Right ventricle myocardium inferior (tissue), 1 donor: ENCODE measurements around the gene GAREM1. TPM values are rescaled to one million over a fixed set of nuclear protein-coding genes. Genes with fewer than 3 reads are reported as not detected.
"Not testable (repeated sequence)": the region's sequence is repeated elsewhere in the genome, so short reads cannot be mapped to it uniquely, and the experiment has no call there.

Experiments used
- ATAC-seq: fragments of 200-7000 bp; cut with Tn5 transposase; one replicate; pipeline ENCODE4 v1.9.1; 2020; ENCODE audit warnings: mild to moderate bottlenecking, moderate library complexity
- DNase-seq: peaks from one replicate; pipeline ENCODE4 v3.0.0; 2021; ENCODE audit errors: missing footprints
- intact Hi-C: fragments of 100-400 bp; cut with DNase I; formaldehyde crosslinking; loops from one replicate; pipeline ENCODE4 v1.11.0; 2022
- total RNA-seq: library from RNA; stranded (reverse); fragmentation: NEBNext Ultra II Directional; extraction: Animal tissue kit (Norgen Biotek cat#: 25700); gene quantifications from one replicate; pipeline ENCODE4 v1.2.1, GENCODE V29; 2021
- donor health status: DM: no; HTN: yes; CAD: no; lungs with severe emphysema.

The GAREM1 gene
- total RNA-seq, 1 donor from 2014 or later = 22.7 TPM

DNA sequence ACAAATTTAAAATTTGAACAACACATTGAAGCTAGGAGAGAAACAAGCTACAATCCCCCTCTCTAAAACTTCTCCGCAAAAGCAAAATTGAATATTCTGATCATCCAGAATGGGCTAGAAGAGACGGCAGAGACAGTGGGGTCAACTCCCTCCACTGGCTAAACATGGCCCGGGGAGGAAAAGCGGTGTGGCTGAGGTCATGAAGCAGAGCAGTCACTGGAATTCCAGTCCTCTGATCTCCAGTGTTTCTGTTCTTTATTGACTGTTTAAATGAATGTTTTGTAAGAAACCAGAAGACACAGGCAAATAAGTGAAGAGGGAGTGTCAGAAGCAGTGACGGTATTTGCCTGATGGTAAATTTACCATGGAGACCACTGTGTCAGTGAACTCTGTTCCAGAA, 116.2 kb downstream of the GAREM1 start:
- ATAC-seq (no peak), DNase-seq (no peak)
- intact Hi-C loops = no loop called here

DNA sequence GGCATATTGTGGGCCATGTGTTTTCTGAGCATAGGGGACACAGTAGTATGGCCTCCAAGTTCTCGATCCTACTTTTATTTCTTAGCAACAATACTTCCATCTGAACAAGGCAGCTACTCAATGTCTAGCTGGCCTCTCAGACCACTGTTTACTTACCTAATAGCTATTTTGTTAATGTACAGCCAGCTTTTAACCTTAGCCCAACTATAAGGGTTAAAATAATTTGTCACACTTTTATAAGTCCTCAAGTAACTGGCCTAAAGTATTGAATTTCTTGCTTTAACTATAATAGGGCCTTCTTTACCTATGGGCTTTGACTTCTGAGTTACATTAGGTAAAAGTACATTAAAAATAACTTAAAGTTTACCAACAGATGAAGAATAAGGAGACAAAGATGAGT, 117.4 kb downstream of the GAREM1 start:
- no peak for DNase-seq
- ATAC-seq = no peak
- intact Hi-C loops = no loop called here

DNA sequence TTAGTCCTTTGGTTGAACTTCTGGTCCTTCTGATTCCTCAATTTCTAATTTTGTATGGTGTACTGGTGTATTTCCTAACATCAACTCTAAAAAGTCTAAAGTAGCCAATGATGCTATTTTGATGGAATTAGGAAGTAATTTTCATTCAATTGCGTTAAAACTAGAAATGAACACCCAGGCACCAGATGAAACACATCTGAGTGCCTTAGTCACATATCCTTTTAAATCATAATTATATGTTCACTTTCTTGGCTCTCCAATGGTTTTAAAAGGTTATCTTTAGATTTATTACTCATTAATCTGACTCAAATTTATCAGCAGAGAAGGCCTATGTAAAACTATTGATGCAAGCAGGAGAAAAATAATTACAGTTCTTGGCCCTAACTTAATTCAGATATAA, 119.7 kb downstream of the GAREM1 start:
- ATAC-seq (peak; percentile 43), DNase-seq (no peak)
- intact Hi-C loops = no loop called here

DNA sequence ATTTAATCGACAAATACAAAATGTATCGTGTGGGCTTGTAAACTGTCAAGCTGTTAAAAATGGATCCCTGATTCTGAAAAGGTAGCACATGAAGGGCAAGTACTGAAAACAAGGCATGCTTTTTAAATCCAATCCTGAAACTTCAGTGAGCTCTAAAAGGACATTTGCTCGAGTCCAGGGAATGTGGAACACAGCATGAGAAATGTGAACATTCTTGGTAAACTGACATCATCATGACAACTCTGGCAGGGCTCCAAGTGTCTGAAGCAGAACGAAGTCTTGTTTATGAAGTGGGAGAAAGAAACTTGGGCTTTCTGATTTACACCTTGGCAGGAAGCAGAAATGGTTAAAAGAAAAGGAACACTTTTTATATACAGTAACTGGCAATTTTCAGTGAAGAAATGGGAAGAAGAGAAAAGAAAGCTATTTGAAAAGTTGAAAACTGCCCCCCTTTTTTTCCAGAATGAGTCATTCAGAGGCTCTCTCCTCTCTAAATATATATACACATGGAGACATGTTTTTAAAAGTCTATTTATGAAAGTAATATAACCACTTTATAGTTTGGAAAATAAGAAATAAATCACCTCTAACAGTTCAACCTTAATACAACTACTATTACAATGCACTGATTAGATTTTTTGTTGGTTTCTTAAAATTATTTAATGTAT, 120.8 kb downstream of the GAREM1 start:
- intact Hi-C loops = no loop called here

DNA sequence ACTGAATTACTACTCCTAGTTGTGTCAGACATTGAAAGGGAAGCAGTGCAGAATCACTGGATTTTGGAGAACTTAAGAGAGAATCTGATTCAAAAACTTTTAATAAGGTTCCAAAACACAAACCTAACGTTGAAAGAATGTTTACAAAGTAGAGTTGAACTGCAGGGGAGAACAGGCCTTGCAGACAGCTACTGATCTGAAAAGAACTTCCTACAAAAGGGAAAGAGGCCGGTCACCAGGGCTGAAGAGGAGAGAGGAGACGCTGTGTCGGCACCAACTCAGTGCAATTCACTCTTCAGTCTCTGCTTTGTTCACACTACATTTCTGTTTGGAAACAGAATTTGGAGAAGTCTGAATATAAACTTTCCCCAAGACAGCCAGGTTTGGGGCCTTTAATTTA, 124.0 kb downstream of the GAREM1 start:
- DNase-seq (no peak), ATAC-seq (peak; percentile 33)
- intact Hi-C loops = no loop called here

More for the DNA sequence above, 120.8 kb downstream of the GAREM1 start:
- DNase-seq = no peak
- ATAC-seq = peak; percentile 74

DNA sequence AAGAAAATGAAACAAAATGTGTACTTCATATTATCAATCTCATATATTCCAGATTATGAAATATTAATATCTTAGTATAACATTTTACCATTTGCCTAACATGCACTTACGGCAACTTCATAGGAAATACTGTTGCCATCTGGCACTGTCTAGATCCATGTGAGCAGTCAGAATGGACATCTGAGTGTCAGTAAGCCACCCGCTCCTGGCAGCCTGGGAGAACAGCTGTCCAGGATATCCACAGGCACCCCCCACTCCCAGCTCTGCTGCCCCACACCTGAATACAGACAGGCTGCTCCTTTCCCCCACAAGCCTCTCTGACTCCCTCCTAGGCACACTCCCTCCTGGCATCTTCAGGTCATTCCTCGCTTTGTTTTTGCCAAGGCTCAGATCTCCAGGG, 127.0 kb downstream of the GAREM1 start:
- ATAC-seq (peak; percentile 48), DNase-seq (no peak)
- intact Hi-C loops = no loop called here

DNA sequence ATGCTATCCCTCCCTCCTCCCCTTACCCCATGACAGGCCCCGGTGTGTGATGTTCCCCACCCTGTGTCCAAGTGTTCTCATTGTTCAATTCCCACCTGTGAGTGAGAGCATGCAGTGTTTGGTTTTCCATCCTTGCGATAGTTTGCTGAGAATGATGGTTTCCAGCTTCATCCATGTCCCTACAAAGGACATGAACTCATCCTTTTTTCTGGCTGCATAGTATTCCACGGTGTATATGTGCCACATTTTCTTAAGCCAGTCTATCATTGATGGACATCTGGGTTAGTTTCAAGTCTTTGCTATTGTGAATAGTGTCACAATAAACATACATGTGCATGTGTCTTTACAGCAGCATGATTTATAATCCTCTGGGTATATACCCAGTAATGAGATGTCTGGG, 129.6 kb downstream of the GAREM1 start:
- DNase-seq, intact Hi-C loops, ATAC-seq: not testable (repeated sequence)

DNA sequence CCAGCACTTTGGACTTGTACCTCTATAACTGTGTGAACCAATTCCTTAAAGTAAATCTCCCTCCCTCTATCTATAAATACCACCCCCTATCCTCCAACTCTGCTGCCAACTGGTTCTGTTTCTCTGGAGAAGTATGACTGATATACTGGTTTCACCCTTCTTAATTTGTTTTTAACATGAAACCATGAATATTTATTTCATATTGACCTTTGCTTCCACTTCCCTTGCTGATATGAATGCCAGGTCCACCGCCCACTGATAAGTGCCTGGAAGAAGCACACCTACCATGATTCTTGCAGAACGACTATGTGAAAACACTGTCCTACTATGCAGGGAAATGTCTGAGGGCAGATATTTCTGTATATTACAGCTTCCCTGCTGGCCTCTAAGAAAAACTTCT, 131.6 kb downstream of the GAREM1 start:
- intact Hi-C loops = no loop called here
- ATAC-seq (no peak), DNase-seq (no peak)

DNA sequence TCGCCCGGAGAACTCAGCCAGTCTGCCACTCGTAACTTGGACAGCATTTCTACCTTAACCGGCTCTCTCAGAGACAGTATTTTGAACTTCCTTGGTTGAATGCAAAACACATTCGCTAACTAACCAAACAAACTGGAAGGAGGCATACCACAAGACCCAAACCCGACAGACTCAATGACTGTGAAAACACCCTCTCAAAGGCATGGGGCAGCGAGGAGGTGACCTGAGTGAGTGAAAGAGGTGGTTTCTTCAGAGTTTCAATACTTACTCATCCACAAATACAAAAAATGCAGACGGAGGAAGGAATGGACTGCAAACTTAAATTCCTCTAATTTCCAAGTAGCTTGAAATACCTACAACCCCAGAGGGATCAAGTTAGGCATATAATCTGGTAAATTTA, 132.9 kb downstream of the GAREM1 start:
- no peak for DNase-seq
- intact Hi-C loops = no loop called here
- ATAC-seq = no peak

DNA sequence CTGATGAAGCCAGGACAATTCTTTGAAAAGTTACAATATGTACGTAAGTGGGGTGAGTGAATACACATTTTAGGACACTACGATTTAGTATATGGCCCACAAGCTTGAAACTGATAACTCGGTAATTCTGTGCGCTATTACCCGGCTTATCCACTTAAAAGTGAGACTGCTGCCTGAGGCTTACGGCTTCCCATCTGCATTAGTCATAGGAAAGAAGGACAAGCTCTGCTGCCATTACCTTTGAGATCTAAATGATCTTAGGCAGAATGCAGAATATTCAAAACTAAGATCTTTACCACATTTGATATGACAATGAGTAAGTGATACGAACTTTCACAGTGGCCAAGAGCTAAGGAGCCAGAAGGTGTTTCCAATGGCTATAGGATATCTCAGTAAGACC, 133.3 kb downstream of the GAREM1 start:
- DNase-seq (no peak), ATAC-seq (no peak)
- intact Hi-C loops = no loop called here

DNA sequence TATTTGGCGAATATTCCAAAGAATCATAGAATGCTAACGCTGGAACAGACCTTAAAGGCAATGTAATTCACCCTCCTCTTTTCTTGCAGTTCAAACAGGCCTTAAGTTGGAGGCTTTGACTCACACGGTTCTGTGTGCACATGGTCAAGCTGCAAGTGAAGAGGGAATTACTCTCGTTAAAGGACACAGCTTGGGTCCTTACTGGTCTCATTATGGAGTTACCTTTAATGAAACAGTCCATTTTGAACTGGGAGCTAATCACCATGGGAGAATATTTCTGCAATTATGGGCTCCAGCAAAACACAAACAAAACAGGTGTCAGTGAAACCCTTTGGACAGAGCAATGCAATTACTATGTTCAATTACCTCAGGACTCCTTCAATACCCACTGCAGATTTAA, 135.5 kb downstream of the GAREM1 start:
- ATAC-seq (no peak), DNase-seq (no peak)
- intact Hi-C loops = no loop called here

DNA sequence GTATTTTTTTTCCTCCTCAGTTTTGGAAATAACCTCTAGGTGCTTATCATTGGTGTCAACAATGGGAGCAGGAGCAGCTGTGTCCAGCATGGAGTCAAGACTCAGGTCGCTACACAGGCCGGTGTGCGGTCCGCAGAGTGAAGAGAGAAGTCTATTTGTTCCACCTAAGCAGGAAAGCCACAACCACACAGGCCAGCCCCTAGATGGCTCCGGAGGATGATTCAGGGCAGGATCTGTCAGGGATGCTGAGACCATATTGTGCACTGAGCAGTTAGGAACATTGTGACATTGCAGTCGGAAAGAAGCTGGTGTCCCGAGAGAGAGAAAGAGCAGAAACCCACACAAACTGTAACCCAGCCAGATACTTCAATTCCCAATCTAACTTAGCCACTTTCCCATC, 136.9 kb downstream of the GAREM1 start:
- intact Hi-C loops = no loop called here
- DNase-seq = peak; percentile 64
- ATAC-seq = peak; percentile 62

DNA sequence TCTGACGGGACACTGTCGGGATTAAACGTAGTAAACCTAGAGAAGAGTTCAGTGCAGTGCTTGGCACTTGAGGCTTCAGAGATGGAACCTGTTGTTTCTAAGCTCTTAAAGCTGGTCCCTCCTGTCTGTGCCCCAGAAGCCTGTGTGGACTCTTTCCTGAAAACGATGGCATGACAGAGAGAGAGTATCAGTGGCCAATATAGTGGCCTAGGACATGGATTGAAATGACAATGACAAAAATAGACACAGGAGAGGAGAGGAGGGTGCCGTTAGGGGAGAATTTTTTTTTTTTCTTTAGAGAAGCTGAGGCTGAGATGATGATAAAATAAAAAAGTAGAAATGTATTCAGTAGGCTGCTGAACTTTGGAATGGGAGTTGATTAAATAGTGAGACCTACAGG, 138.0 kb downstream of the GAREM1 start:
- DNase-seq = no peak
- ATAC-seq = no peak
- intact Hi-C loops = no loop called here

DNA sequence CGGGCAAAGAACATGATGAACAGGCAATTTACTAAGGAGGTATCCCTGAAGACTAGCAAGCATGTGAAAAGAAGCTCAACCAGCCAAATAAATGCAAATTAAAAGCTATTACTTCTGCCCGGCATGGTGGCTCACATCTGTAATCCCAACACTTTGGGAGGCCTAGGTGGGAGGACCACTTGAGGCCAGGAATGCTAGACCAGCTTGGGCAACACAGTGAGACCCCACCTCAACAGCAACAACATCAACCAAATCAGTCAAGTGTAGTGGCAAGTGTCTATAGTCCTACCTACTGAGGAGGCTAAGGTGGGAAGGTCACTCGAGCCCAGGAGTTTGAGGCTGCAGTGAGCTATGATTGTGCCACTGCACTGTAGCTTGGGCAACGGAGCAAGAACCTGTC, 141.7 kb downstream of the GAREM1 start:
- DNase-seq (no peak), ATAC-seq (no peak)
- intact Hi-C loops = no loop called here

DNA sequence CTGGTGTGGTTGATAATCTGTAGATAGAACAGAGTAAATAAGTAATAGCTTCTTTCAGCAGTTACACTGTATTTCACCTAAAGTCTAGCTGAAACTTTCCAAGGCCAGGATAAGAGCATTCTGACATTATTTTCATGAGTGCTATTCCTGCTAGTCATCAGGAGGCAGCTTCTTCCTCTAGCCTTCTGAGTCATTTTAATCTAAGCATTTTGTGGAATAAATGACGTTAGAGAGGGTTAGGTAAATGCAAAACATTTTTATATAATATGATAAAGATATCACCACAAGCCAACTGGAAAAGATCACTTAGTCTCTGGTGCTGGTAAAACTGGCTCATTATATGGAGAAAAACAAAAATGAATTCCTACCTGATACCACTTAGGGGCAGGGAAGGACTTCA, 142.3 kb downstream of the GAREM1 start:
- ATAC-seq = no peak
- no peak for DNase-seq

DNA sequence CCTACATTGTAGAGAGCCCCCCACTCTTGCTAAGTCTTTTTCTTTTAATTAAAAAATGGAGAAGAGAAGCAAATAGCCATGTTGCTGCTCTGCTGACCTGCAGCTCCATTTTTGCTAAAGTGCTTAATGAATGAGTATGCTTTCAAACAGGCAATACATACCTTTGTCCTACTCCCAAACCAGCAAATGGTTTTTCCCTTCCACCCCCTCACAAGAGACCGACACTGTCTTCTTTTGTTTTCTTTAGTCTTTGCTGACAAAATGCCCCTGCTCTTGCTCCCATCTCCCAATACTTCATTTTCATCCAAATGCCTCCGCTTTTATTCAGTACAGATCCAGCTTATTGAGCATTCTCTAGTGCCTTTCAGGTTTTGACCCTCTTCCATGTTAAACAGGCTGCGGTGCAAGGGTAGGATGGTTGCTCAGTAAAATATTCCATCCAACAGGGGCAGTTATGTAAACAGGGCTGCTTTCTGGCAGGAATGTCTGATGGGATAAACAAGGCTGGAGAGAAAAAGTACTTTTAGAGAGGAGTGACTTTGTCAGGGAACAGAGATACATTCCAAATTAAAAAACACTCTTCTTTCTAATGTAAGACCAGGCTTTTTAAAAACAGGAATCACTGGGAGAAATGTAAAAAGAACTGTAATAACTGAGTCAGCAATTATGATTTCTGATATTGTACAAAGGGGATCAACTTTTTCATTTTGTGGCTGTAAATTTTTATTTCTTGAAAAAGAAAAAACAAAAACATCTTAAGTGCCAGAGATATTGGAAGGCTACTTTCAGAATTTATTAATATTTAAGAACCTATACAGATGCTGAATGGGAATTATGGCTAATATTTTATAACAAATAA, 144.0 kb downstream of the GAREM1 start:
- DNase-seq (no peak), ATAC-seq (no peak)
- intact Hi-C loops = no loop called here

More for the DNA sequence above, 142.3 kb downstream of the GAREM1 start:
- intact Hi-C loops = no loop called here

DNA sequence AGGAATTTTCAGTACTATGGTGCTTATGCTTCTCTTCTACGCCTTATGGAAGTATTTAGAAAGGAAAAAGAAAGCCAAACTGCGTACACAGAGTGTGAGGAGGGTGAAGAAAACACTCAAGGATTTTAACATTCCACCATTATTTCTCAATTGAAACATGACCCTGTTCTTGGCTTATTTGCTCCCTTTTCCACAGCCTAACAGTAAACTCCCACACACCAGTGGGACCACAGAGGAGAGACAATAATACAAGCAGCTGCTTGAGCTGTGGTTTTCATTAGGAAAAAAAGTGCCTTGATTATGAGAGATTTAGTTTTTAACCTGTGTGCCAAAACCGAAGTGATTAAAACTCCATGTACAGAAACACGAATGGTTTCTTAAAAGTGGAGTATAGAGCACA, 146.5 kb downstream of the GAREM1 start:
- no peak for DNase-seq
- ATAC-seq = peak; percentile 84
- intact Hi-C loops = no loop called here

DNA sequence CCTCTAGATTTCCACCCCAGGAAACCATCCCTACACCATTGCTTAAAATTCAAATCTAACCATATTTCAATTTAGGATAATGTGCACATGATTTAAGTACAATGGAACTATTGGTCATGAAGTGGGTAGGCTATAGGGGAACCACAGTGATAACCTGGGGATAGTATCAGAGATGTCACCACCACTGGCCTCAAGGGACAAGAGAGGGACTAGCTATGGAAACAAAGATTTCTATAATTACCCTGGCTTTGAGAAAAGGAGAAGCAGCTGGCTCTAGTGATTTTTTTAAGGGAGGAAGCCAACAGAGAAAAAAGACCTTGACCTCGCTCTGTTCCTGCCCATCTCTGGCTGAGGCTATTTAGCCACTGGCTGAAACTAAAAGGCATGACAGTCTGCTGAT, 148.9 kb downstream of the GAREM1 start:
- DNase-seq (no peak), ATAC-seq (no peak)
- intact Hi-C loops = no loop called here

DNA sequence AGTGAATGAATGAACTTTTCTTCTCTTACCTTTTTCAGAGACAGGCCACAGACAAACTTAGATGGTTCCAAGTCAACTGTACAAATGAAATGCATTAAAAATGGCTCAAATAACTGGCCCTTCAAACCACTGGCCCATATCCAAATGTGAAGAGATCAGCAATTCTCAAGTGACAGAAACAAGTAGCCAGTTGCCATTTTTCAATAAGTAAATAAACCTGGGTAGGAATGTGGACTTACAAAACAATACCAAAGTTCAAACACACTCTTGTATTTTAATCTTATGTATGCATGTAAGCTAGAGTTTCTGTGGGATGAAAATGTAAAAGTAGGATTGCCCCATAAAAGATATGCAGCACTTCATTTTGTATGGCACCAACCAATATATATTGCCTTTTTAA, 151.6 kb downstream of the GAREM1 start:
- ATAC-seq (no peak), DNase-seq (no peak)
- intact Hi-C loops = no loop called here

DNA sequence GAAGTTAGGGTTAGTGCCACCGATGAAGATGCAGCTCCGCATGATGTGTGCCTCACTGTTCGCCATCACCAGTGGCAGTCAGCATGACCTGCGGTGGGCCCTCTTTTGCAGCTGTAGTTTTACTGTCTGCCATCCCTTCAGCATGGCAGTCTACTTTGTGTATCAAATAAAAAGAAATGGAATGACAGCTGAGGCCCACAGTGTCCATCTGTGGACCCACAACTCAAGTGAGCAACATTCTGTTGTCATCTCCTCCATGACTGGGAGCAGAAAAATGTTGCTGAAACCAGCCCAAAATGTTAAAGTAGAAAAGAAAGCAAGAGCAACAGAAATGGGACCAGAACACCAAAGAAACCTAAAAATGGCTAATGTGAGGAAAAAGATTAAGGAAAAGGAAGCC, 152.1 kb downstream of the GAREM1 start:
- ATAC-seq (no peak), DNase-seq (no peak)
- intact Hi-C loops = no loop called here
